WTC11 (cell line): ENCODE data around the gene SPOCD1. TPM values are rescaled to one million over a fixed set of nuclear protein-coding genes. Genes with fewer than 3 reads are reported as not detected.

ENCODE experiments used
- ATAC-seq: fragments of 200-7000 bp; cut with Tn5 transposase; 2 replicates; pipeline ENCODE4 v1.10.0; 2021; ENCODE audit warnings: mild to moderate bottlenecking, moderate library complexity
- CTCF ChIA-PET: fragments of 300-600 bp; sonication (Branson Sonifier 250); formaldehyde crosslinking; loops from one replicate; lab custom pipeline; 2021; ENCODE audit warnings: antibody characterized with exemption; lab: Charles Lee
- POLR2A ChIA-PET: fragments of 350-600 bp; sonication (Branson Sonifier 250); formaldehyde crosslinking; loops from one replicate; lab custom pipeline; 2021; ENCODE audit warnings: antibody characterized with exemption; lab: Charles Lee
- DNase-seq: peaks from one replicate; pipeline ENCODE4 v3.0.0; 2021; ENCODE audit warnings: low spot score
- H3K27ac Mint-ChIP-seq: 2 replicates; pipeline ENCODE4 v1.8.0; 2021; ENCODE audit warnings: mixed read lengths
- H3K27me3 Mint-ChIP-seq: 2 replicates; pipeline ENCODE4 v1.8.0; 2021; ENCODE audit warnings: low read depth, mild to moderate bottlenecking, moderate library complexity, mixed read lengths
- H3K36me3 Mint-ChIP-seq: 2 replicates; pipeline ENCODE4 v1.8.0; 2021; ENCODE audit warnings: mixed read lengths
- H3K4me1 Mint-ChIP-seq: 2 replicates; pipeline ENCODE4 v1.8.0; 2022; ENCODE audit warnings: mixed read lengths
- H3K4me3 Mint-ChIP-seq: 2 replicates; pipeline ENCODE4 v1.8.0; 2021; ENCODE audit warnings: mild to moderate bottlenecking, moderate library complexity, mixed read lengths
- H3K9me3 Mint-ChIP-seq: 2 replicates; pipeline ENCODE4 v1.8.0; 2021; ENCODE audit warnings: mixed read lengths
- ATF1 ChIP-seq: sonication (generic); formaldehyde crosslinking; IDR thresholded peaks from 2 replicates; pipeline ENCODE4 v1.8.1; 2023; ENCODE audit warnings: mild to moderate bottlenecking, moderate library complexity, missing genetic modification reagents
- CDX4 ChIP-seq: fragments of 250-450 bp; sonication (Bioruptor Pico); IDR thresholded peaks from 2 replicates; pipeline ENCODE4 v1.9.0; 2021; ENCODE audit warnings: moderate library complexity, mild to moderate bottlenecking, inconsistent platforms, borderline replicate concordance
- CREM ChIP-seq: sonication (generic); formaldehyde crosslinking; IDR thresholded peaks from 2 replicates; pipeline ENCODE4 v1.8.1; 2022; ENCODE audit warnings: mild to moderate bottlenecking, missing genetic modification reagents, moderate library complexity
- CTCF ChIP-seq: fragments of 200-600 bp; IDR thresholded peaks from 2 replicates; pipeline ENCODE4 v1.8.0; 2022; ENCODE audit warnings: antibody characterized with exemption
- E2F1 ChIP-seq: sonication (generic); formaldehyde crosslinking; IDR thresholded peaks from 2 replicates; pipeline ENCODE4 v1.8.0; 2022; ENCODE audit warnings: mild to moderate bottlenecking, missing genetic modification reagents
- E2F4 ChIP-seq: sonication (generic); formaldehyde crosslinking; IDR thresholded peaks from 2 replicates; pipeline ENCODE4 v1.8.1; 2022; ENCODE audit warnings: low read depth, mild to moderate bottlenecking, moderate library complexity, missing genetic modification reagents, borderline replicate concordance
- FOXK1 ChIP-seq: sonication (generic); formaldehyde crosslinking; IDR thresholded peaks from 2 replicates; pipeline ENCODE4 v1.8.0; 2022; ENCODE audit warnings: mild to moderate bottlenecking, moderate library complexity, missing genetic modification reagents
- GTF2I ChIP-seq: fragments of 250-450 bp; sonication (Bioruptor Pico); conservative IDR thresholded peaks from 2 replicates; pipeline ENCODE4 v1.4.0; 2021; ENCODE audit warnings: mild to moderate bottlenecking
- OVOL2 ChIP-seq: fragments of 250-450 bp; sonication (Bioruptor Pico); IDR thresholded peaks from 2 replicates; pipeline ENCODE4 v1.9.0; 2021; ENCODE audit warnings: mild to moderate bottlenecking, borderline replicate concordance
- SOX15 ChIP-seq: fragments of 250-450 bp; sonication (Bioruptor Pico); IDR thresholded peaks from 2 replicates; pipeline ENCODE4 v1.9.0; 2021; ENCODE audit warnings: mild to moderate bottlenecking
- ZBTB43 ChIP-seq: sonication (generic); formaldehyde crosslinking; IDR thresholded peaks from 2 replicates; pipeline ENCODE4 v1.8.1; 2023; ENCODE audit warnings: mild to moderate bottlenecking, missing genetic modification reagents
- ZNF416 ChIP-seq: fragments of 250-450 bp; sonication (Bioruptor Pico); IDR thresholded peaks from 2 replicates; pipeline ENCODE4 v1.9.0; 2021; ENCODE audit warnings: mild to moderate bottlenecking, inconsistent platforms
- ZNF532 ChIP-seq: fragments of 250-450 bp; sonication (Bioruptor Pico); IDR thresholded peaks from 2 replicates; pipeline ENCODE4 v1.9.0; 2021; ENCODE audit warnings: mild to moderate bottlenecking, borderline replicate concordance
- total RNA-seq: library from RNA; stranded (reverse); gene quantifications from 3 replicates; pipeline ENCODE4 v1.2.3, GENCODE V29; 2021

SPOCD1 gene
- total RNA-seq, 1 experiment from 2014 or later, result 3.0 TPM

- peak; percentile 96 for TF ChIP-seq GTF2I
- peak; percentile 60; the same call in 1 of the 2 replicates for TF ChIP-seq CREM (CRISPR knock-in tag)
- peak; percentile 94 for TF ChIP-seq CTCF
- no peak for TF ChIP-seq E2F4 (CRISPR knock-in tag)
- 0 out of 2 replicates have a peak, but pooled peaks have one; percentile 29 for TF ChIP-seq FOXK1 (CRISPR knock-in tag)
- TF ChIP-seq ZBTB43 (CRISPR knock-in tag), result no peak
Observed at GRCh38 chr1:31815752-31816500, at the start of gene SPOCD1 (continued).

- H3K4me1 Mint-ChIP-seq, result peaks cover 4% of the 10 kb centered on the region
- no peak overlapping the region for H3K27ac Mint-ChIP-seq
- DNase-seq (no peak), ATAC-seq (no peak)
- no peaks in the 10 kb centered on the region for H3K36me3 Mint-ChIP-seq
- TF ChIP-seq E2F1 (CRISPR knock-in tag) (no peak), ZNF416 (CRISPR knock-in tag) (no peak), ATF1 (CRISPR knock-in tag) (no peak), CDX4 (no peak), SOX15 (no peak), ZNF532 (CRISPR knock-in tag) (no peak), OVOL2 (no peak)
- no peaks in the 10 kb centered on the region; the same call in 1 of the 2 replicates for H3K27me3 Mint-ChIP-seq
- H3K9me3 Mint-ChIP-seq, result no peaks in the 10 kb centered on the region; the same call in 1 of the 2 replicates
- H3K4me3 Mint-ChIP-seq, result no peak overlapping the region
- POLR2A ChIA-PET, result no interaction called here
- CTCF ChIA-PET, result interaction anchor here (1.0 kb wide), 1 partner anchor 102 kb away, joined by 5 read pairs; no protein-coding TSS in a partner anchor
Observed at GRCh38 chr1:31862071-31862470, 46.2 kb upstream of the SPOCD1 start.
